Activated CD4-positive, alpha-beta T cell treated with anti-CD3 and anti-CD28 coated beads, Interleukin-2, amount 10 ng/mL, durations not matched to agents 7 days and 5 days (primary cell): ENCODE results near the gene GDE1. TPM values are rescaled to one million over a fixed set of nuclear protein-coding genes. Genes with fewer than 3 reads are reported as not detected.

Experiments
- CTCF ChIA-PET: fragments of 350-600 bp; sonication (Branson Sonifier 250); formaldehyde crosslinking; loops from one replicate; lab custom pipeline; 2021; ENCODE audit warnings: antibody characterized with exemption; lab: Charles Lee
- POLR2A ChIA-PET: fragments of 350-600 bp; sonication (Branson Sonifier 250); formaldehyde crosslinking; loops from one replicate; lab custom pipeline; 2021; ENCODE audit warnings: antibody characterized with exemption; lab: Charles Lee
- DNase-seq: peaks from one replicate; pipeline ENCODE4 v3.0.0-alpha.2; 2020
- H3K27ac Mint-ChIP-seq: one replicate; pipeline ENCODE4 v1.8.0; 2021; ENCODE audit warnings: mild to moderate bottlenecking, moderate library complexity, mixed read lengths
- H3K27me3 Mint-ChIP-seq: one replicate; pipeline ENCODE4 v1.8.0; 2021; ENCODE audit warnings: mixed read lengths
- H3K36me3 Mint-ChIP-seq: one replicate; pipeline ENCODE4 v1.8.0; 2021; ENCODE audit warnings: low read depth, mixed read lengths
- H3K4me1 Mint-ChIP-seq: one replicate; pipeline ENCODE4 v1.8.0; 2021; ENCODE audit warnings: mixed read lengths
- H3K4me3 Mint-ChIP-seq: one replicate; pipeline ENCODE4 v1.8.0; 2021; ENCODE audit warnings: mild to moderate bottlenecking, moderate library complexity, mixed read lengths
- H3K9me3 Mint-ChIP-seq: one replicate; pipeline ENCODE4 v1.8.0; 2021; ENCODE audit warnings: mixed read lengths
- total RNA-seq, 2 experiments: library from RNA; stranded (reverse); gene quantifications; one replicate each; pipeline ENCODE4 v1.2.3, GENCODE V29; 2021

The GDE1 gene
- 10 to 100 TPM; 22.9 to 24.6 TPM for total RNA-seq

GRCh38 chr16:19521471-19522396, at the start of gene GDE1:
Gene GDE1 (minus strand): TSS chr16:19522098. CDS start chr16:19521964, 134 bp downstream.
- Mint-ChIP-seq H3K27me3 (no peaks in the 10 kb centered on the region), H3K4me1 (peaks cover 59% of the 10 kb centered on the region), H3K4me3 (peak within 1 kb of the TSS; percentile 96), H3K27ac (peak within 1 kb of the TSS; percentile 92), H3K36me3 (peaks cover 12% of the 10 kb centered on the region), H3K9me3 (no peaks in the 10 kb centered on the region)
- DNase-seq = peak; percentile 95
- POLR2A ChIA-PET = no interaction called here
- CTCF ChIA-PET = interaction anchor here (0.6 to 1.4 kb wide), 3 partner anchors 9 to 436 kb away, joined by 3 to 5 read pairs (median 3); no protein-coding TSS in a partner anchor

GRCh38 chr16:19567560-19567959, 45.7 kb upstream of the GDE1 start:
- Mint-ChIP-seq H3K4me1 (no peaks in the 10 kb centered on the region), H3K27ac (no peak overlapping the region), H3K27me3 (no peaks in the 10 kb centered on the region), H3K36me3 (peaks cover 19% of the 10 kb centered on the region), H3K9me3 (peaks cover 5% of the 10 kb centered on the region), H3K4me3 (no peak overlapping the region)
- no peak for DNase-seq
- ChIA-PET CTCF (interaction anchor here (0.6 to 1.4 kb wide), 4 partner anchors 9 to 357 kb away, joined by 3 to 6 read pairs (median 4); no protein-coding TSS in a partner anchor), POLR2A (no interaction called here)

GRCh38 chr16:19566362-19566761, 44.5 kb upstream of the GDE1 start:
- POLR2A ChIA-PET = no interaction called here
- no peak for DNase-seq
- CTCF ChIA-PET = no interaction called here
- H3K27ac Mint-ChIP-seq = no peak overlapping the region
- H3K36me3 Mint-ChIP-seq = peaks cover 21% of the 10 kb centered on the region
- H3K4me3 Mint-ChIP-seq = no peak overlapping the region
- peaks cover 7% of the 10 kb centered on the region for H3K9me3 Mint-ChIP-seq
- no peaks in the 10 kb centered on the region for H3K27me3 Mint-ChIP-seq
- no peaks in the 10 kb centered on the region for H3K4me1 Mint-ChIP-seq

GRCh38 chr16:19563377-19563776, 41.5 kb upstream of the GDE1 start:
- ChIA-PET CTCF (interaction anchor here (1.4 kb wide), 3 partner anchors 8 to 344 kb away, joined by 3 to 6 read pairs (median 4); partner anchors contain the start of gene VPS35L), POLR2A (no interaction called here)
- DNase-seq = no peak
- Mint-ChIP-seq H3K27me3 (no peaks in the 10 kb centered on the region), H3K27ac (no peak overlapping the region), H3K9me3 (peaks cover 7% of the 10 kb centered on the region), H3K4me3 (no peak overlapping the region), H3K4me1 (peaks cover 4% of the 10 kb centered on the region), H3K36me3 (peaks cover 18% of the 10 kb centered on the region)

GRCh38 chr16:19560078-19560477, 38.2 kb upstream of the GDE1 start:
- peaks cover 23% of the 10 kb centered on the region for H3K36me3 Mint-ChIP-seq
- ChIA-PET POLR2A (no interaction called here), CTCF (interaction anchor here (1.0 kb wide), 1 partner anchor 326 kb away, joined by 4 read pairs; no protein-coding TSS in a partner anchor)
- H3K4me1 Mint-ChIP-seq = peaks cover 16% of the 10 kb centered on the region
- H3K27ac Mint-ChIP-seq = no peak overlapping the region
- no peaks in the 10 kb centered on the region for H3K27me3 Mint-ChIP-seq
- peaks cover 7% of the 10 kb centered on the region for H3K9me3 Mint-ChIP-seq
- no peak for DNase-seq
- no peak overlapping the region for H3K4me3 Mint-ChIP-seq

GRCh38 chr16:19559242-19559910, 37.5 kb upstream of the GDE1 start:
- POLR2A ChIA-PET = no interaction called here
- DNase-seq = peak; percentile 56
- no peak overlapping the region for H3K4me3 Mint-ChIP-seq
- CTCF ChIA-PET = interaction anchor here (0.6 to 1.0 kb wide), 2 partner anchors 327 to 601 kb away, joined by 3 to 4 read pairs; no protein-coding TSS in a partner anchor
- peaks cover 19% of the 10 kb centered on the region for H3K36me3 Mint-ChIP-seq
- H3K27me3 Mint-ChIP-seq = no peaks in the 10 kb centered on the region
- H3K9me3 Mint-ChIP-seq = peaks cover 7% of the 10 kb centered on the region
- no peak overlapping the region for H3K27ac Mint-ChIP-seq
- peaks cover 21% of the 10 kb centered on the region for H3K4me1 Mint-ChIP-seq

GRCh38 chr16:19555938-19556771, 34.3 kb upstream of the GDE1 start:
- POLR2A ChIA-PET = interaction anchor here (1.2 kb wide), 1 partner anchor 32 kb away, joined by 6 read pairs; the partner anchor contains the start of gene CCP110
- peak; percentile 26 for DNase-seq
- no peaks in the 10 kb centered on the region for H3K9me3 Mint-ChIP-seq
- peak overlapping the region; percentile 93 for H3K4me3 Mint-ChIP-seq
- CTCF ChIA-PET = interaction anchor here (0.6 to 3.2 kb wide), 17 partner anchors 12 to 726 kb away, joined by 3 to 14 read pairs (median 3); partner anchors contain the start of genes CCP110 and COQ7
- peaks cover 25% of the 10 kb centered on the region for H3K4me1 Mint-ChIP-seq
- H3K36me3 Mint-ChIP-seq = peaks cover 21% of the 10 kb centered on the region
- no peaks in the 10 kb centered on the region for H3K27me3 Mint-ChIP-seq
- H3K27ac Mint-ChIP-seq = peak overlapping the region; percentile 91

GRCh38 chr16:19555186-19555937, 33.5 kb upstream of the GDE1 start, which contains the start of gene VPS35L:
Gene VPS35L (plus strand): TSS chr16:19555703. CDS start chr16:19555730, 27 bp downstream.
- CTCF ChIA-PET = interaction anchor here (0.7 to 3.2 kb wide), 19 partner anchors 8 to 754 kb away, joined by 3 to 14 read pairs (median 4); partner anchors contain the start of genes ARL6IP1, CCP110 and COQ7
- peaks cover 24% of the 10 kb centered on the region for H3K36me3 Mint-ChIP-seq

GRCh38 chr16:19549673-19550072, 27.8 kb upstream of the GDE1 start:
- Mint-ChIP-seq H3K4me1 (peaks cover 7% of the 10 kb centered on the region), H3K4me3 (no peak overlapping the region), H3K36me3 (peaks cover 30% of the 10 kb centered on the region), H3K27ac (no peak overlapping the region), H3K27me3 (no peaks in the 10 kb centered on the region), H3K9me3 (no peaks in the 10 kb centered on the region)
- DNase-seq = no peak
- ChIA-PET CTCF (no interaction called here), POLR2A (no interaction called here)

More at GRCh38 chr16:19555186-19555937, 33.5 kb upstream of the GDE1 start, which contains the start of gene VPS35L:
- Mint-ChIP-seq H3K27ac (peak within 1 kb of the TSS; percentile 91), H3K4me3 (peak within 1 kb of the TSS; percentile 93), H3K4me1 (peaks cover 25% of the 10 kb centered on the region), H3K9me3 (no peaks in the 10 kb centered on the region), H3K27me3 (no peaks in the 10 kb centered on the region)
- DNase-seq = peak; percentile 96
- POLR2A ChIA-PET = interaction anchor here (1.2 kb wide), 1 partner anchor 31 kb away, joined by 6 read pairs; the partner anchor contains the start of gene CCP110

GRCh38 chr16:19548144-19548543, 26.2 kb upstream of the GDE1 start:
- Mint-ChIP-seq H3K27me3 (no peaks in the 10 kb centered on the region), H3K27ac (no peak overlapping the region), H3K9me3 (peaks cover 5% of the 10 kb centered on the region), H3K4me1 (peaks cover 12% of the 10 kb centered on the region), H3K36me3 (peaks cover 40% of the 10 kb centered on the region), H3K4me3 (no peak overlapping the region)
- no peak for DNase-seq
- CTCF ChIA-PET = no interaction called here
- POLR2A ChIA-PET = no interaction called here
